NCI-H1436 treated with DMSO at 0.1 percent for 48 hours (cell line): Measurements from ENCODE around the gene CORO2B.
"Not testable (repeated sequence)": the region's sequence is repeated elsewhere in the genome, so short reads cannot be mapped to it uniquely, and the experiment has no call there.

Source experiments
- DNase-seq: peaks from one replicate; lab custom pipeline; 2025; lab: John Stamatoyannopoulos, UW

Gene CORO2B

DNA sequence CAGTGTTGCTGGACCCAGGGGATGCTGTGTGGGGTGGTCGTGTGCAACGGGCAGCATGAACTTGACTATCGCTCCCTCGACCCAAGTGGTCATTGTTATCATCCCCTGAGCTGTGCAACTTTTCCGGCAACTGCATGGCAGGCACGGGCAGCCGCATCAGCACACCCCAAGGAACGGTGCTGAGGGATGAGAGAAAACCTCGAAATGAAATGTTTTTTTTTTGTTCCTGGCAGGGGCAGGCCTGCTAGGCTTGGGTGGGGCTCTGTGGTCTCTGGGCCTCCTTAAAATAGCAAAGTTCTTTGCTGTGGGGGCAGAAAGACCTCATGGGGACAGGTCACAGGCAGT is 51.4 kb downstream of the CORO2B start:
- DNase-seq: no peak

DNA sequence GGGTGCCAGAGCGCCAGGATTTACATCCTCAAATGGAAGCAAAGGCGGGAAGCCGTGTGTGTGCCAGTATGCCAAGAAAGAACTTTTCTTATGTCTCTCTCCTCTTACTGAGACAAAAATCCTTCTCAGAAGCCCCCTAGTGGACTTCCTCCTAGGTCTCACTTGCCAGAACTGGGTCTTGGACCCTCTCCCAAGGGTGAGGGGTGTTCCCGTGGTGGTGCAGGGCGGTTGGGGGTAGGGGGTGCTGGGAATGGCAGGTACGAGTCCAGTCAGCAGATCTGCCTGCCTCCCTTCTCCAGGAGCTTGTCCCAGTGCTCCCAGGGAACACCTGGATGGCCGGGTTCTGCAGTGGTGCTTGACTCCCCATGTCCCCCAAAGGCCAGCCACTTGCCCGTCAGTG is 52.0 kb downstream of the CORO2B start:
- no peak for DNase-seq

DNA sequence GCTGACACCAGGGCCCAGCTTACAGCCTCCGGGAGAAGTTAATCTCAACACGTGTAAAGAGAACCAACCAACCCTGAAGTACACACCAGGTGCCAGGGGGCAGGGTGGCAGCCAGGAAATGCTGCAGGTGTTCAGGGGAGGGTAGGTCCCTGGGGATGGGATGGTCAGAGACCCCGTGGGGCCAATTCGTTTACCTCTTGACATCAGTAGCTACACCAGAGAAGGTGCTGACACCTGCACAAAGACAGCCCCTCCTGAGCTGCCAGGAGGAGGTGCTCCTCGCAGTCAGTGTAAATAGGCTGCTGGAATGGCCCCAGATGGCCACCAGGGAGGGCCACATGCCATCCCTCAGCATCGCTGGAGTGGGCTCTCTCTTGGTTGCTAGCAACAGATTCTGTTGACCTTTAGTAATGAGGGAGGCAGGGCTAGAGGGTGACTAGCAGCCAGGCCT is 52.8 kb downstream of the CORO2B start:
- no peak for DNase-seq

DNA sequence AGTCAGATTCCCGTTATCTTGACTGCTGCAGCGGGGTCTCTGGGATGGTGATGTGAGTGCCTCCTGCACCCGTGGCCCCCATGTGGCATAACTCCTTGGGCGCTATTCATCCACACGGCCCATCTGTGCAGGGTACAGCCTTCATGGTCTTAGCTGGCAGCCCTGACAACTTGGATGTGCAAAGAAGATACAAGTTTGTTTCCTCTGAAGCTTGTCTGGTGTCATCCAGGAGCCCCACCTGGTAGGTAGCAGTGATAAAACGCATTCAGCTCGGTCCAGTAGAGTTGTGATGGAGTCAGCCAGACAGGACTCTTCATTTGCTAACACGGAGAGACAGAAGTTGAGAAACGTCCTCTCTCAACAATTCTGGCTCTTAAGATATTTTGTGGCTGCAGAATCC is 53.3 kb downstream of the CORO2B start:
- DNase-seq: no peak

DNA sequence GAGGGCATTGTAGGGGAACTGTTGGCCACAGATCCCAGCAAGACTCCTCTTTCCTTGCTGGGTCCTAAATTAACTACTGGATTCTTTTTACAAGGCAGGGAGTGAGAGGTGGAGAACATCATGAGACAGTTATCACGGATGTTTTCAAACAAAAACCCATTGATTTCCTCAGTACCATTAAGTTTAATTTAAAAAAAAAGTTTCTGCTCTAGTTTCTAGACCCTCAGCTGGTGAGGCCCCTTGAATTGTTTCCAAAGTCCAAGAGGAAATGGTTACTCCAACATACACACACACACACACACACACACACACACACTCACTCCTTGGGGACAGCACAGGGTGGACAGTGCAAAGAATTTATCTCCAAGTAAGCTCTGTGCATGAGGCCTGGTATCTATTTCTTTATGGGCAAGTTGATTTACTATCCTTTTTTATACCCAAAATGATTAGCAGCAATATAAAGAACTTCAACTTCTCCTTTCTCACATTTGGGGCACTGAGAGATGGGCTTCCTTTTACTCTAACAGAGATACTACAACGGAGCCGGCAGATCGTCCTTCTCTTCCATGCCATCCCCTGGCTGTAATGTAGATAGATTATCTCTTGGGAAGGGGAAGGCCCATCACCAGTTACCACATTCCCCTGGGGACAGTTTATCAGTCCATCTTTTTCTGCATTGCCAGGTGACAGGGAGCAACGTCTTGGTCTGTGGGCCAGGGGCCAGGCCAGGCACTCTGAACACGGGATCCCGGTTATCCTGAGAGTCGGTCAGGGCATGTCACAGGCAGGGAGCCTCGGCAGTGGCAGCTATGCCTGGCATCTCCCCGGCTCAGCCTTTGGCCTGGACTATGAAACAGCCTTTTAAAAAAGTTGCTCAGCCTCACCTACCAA is 54.7 kb downstream of the CORO2B start:
- no peak for DNase-seq

DNA sequence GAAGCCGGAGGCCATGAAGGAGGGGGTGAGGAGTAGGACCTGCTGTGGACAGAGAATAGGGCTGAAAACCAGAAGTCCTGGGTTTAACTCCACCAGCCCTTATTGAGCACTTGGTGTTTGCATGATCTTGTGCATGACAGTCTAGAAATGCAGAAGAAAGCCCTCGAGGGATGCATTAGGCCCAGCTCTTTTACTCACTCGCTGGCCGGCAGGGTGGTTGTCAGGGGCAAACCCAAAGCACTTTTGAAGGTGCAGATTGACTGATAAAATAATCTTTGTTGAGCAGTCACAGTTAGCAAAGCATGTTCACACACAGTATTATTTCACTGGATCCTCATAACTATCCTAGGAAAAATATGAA is 55.3 kb downstream of the CORO2B start:
- no peak for DNase-seq

DNA sequence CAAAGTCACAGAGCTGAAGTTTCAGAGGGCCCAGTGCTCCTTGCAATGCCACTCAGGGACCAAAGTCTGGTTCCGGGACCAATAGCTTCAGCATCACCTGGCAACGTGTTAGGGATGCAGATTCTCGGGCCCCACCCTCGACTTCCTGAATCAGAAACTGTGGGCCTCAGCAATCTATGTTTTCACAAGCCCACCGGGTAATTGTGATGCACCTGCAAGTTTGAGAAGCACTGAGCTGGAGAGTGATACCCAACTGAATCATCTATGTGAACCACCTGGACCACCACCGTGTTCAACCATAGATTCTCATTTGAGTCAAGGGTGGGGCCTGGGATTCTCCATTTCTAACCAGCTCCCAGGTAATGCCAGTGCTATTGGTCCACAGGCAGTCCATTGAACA is 55.7 kb downstream of the CORO2B start:
- DNase-seq: no peak

DNA sequence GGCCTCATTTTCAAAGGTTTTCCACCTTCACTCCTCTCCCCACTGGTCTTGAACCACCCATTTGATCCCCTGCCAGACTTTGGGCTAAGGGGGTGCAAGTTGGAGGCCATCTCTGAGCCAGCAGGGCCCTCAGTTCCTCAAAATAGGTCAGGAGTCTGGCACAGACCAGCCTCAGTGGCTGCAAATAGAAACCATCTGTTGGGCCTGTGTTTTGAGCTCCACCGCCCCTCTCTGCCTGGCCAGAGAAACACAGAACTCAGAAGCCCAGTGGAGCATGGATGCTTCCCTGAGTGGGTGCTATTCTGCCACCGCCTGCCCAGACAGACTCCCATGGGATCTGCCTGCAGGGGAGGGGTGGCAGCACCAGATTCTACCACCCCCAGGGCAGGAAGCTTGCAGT is 56.3 kb downstream of the CORO2B start:
- no peak for DNase-seq

DNA sequence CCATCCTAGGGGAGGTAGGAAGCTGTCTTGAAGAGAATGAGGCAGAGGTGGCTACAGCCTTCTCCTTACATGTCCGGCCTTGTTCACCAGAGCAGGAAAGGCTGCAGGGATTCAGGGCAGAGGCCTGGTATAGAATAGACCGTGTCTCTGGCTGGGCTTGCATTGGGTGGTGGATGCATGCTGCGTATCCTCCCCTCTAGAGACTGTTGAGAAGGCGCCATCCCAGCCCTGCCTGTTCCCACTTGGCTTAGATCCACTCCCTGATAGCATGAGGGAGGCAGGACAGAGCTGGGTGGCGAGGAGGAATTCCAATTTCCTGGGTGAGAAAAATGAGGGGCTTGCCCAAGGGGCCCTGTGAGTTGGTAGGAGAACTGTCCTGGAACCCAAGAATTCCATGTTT is 57.5 kb downstream of the CORO2B start:
- no peak for DNase-seq

DNA sequence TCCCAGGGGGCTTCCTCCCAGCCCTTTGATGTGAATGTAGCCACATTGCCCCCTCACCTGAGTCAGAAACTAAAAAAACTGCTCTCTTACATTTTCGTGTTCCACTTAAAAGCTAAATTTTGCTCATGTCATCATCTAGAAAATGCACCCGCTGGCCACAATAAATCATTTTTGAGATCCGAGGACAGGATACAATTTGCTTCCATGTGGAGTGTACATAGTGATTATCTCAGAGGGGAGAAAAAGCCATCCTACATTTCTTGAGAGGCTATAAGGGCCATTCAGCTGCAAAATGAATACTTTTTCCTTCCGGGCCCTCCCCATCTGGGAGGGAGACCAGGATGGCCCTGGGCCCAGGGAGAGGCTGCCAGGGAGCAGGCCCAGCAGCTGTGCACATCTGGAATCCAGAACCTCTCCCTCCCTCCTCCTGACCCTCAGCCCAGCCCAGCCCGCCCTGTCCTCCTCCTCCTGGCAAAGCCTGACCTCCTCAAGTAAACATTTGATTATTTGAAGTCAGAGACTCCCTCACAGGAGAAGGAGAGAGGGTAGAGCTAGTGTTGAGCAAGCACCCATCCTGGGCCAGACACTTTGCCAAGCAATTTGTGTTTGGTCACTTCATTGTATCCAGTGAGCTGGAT is 59.1 kb downstream of the CORO2B start:
- peak; percentile 57 for DNase-seq

DNA sequence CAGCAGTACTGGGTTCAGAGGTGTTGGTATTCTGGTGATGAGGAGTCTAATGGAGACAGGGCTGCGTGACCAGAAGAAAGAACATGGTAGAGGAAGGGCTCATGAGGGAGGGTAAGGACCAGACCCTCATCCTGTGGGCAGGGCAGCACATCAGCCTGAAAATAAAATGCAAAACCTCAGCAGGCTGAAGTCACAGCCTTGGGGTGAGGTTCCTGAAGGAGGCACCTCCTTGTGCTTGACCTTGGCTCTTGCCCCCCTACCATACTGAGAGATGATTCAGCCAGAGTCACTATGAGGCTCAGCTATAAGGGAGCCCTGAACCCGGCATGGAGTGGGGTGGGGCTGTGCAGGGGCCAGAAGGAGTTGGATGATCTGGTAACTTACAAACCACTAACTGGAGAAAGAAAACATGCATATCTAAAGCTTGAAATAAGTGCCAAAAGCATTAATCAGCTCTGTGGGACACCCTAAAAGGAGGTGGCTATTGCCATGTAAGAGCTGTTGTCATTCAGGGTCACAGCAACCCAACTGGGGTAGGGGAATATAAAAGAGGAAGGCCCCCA is 60.2 kb downstream of the CORO2B start:
- no peak for DNase-seq

DNA sequence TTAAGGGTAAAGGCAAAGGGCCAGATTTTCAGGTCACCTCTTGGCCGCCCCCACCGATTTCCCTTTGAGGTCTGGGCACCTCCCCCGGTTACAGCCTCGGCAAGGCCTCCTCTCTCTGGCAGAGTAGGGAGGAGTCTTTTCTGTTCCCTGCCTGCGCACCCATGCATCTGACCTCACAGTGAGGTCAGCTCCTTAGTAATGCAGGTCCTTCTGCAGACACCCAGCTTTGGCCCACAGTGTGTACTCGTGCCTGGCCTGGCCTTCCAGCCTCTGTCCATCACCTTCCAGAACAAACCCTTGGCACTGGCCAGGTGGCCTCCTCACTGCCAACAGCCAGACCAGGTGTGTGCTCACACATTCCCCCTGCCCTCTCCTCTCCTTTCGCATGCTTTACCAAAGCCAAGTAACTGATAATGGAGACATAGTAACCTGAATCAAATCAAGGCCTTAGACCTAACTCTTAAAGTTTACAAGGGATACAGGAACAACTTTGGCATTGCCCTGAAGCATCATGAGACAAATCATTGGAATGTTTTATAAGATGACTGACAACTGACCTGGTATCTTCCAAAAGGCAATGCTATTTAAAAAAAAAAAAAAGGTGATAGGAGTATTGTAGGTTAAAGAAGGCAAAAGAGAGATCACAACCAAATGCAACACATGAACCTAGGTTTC is 61.3 kb downstream of the CORO2B start:
- DNase-seq: no peak

DNA sequence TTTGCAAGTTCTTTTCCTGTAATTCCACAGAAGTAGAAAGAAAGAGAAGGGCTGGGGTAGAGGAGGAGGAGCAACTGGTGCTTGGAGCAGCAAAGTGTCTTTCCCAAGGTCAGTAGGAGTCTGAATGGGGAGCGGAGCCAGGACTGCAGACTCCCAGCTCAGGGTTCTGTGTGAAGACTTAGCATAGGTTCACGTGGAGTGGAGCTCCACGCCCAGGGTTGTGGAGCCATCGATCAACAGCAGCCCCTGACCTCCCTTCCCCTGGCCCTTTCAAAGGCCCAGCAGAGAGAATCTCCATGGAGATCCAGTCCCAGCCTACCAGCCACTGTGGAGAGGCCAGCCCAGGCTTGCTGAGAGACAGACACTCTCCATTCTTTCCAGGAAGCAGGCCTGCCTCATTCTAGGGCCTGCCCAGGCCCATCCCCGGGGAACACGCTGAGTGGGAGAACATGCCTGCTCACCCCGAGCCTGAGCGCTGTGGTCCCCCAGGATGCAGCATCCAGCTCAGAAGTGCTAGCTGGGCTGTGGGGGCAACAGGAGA is 62.1 kb downstream of the CORO2B start:
- DNase-seq: no peak

DNA sequence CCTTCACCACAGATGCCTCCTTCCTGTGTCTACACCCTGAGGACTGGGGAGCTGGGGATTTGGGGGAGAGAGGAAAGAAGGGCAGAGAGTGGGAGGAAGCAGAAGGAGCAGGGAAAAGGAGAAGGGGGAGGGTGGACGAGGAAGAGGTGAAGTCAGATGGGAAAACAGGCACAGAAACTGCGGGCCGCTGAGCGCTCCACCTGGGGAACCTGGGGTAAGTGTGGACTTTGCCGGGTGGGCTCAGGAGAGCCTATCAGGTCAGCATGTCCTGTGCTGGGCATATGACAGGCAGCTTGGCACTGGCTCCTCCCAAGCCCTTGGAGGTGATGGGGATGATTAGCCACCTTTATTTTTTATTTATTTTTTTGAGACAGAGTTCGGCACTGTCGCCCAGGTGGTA is 62.6 kb downstream of the CORO2B start:
- no peak for DNase-seq

DNA sequence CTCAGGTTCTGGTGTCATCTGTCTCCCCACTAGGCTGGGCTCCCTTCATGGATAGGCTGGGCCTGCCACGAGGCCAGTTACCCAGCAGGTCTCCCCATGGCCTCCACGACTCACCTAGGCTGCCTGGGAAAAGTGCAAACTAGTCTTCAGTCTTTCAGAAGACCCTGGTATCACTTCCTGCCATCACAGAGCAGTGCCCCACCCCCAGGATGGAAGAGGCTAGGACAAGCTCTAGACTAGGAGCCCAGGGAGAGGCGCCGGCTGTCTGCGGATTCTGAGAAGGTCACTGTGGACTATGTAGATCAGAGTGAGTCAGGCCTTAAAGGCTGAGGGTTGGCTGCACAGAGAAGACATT is 63.7 kb downstream of the CORO2B start:
- DNase-seq: no peak

DNA sequence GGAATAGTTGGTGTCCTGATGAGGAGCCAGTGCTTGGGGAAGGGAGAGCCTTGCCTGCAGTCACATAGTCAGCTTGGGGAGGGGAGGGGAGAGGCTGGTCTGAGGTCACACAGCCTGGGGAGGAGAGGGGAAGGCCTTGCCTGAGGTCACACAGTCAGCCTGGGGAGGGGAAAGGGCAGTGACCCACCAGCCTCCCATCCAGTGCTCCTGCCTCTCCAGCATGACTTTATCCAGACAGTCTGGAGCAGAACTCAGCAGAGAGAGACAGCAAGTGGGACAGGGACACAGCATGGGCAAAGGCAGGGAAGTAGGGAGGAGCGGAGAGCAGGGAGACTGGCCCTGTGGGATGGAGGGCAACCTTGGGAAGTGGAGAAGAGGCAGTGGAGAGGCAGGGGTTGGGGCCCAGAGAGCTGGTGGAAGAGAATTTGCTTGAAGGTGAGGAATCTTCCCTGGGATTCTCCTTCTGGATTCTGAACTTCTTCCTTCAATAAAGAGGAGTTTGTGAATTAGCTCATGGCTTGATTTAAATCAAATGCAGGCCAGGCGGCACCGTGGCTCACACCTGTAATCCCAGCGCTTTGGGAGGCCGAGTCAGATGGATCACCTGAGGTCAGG is 64.5 kb downstream of the CORO2B start:
- DNase-seq: no peak

DNA sequence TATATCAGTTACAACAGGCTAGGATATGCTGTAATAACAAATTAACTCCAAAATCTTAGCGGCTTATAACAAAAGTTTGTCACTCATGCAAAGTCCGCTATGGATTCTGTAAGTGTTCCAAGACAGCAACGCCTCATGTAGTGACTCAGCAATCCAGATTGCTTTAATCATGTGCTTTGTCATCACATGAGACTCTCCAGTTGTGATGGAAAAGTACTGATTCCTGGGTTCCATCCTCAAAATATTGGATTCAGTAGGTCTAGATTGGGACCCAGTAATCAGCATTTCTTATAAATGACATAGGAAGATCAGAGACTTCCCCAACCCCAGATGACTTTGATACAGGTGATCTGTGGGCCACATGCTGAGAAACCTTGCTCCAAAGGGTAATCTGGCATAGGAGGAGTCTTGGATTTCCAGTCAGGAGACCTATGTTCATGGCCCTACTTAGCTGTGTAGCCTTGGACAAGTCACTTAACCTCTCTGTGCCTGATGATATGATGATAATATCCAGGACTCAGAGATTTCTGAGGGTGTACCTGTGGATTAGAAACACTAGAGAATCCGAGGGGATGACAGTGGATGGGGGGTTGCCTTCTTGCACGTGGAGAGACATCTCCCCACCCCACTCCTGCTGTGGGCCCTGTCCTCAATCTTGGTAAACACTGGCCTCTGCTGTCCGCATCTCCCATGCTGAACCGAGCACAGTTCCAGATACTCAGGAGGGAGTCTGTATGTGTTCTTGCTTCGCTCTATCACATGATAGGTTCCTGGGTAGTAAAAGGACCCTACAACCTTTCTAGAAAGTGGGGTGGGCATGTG is 65.5 kb downstream of the CORO2B start:
- DNase-seq: no peak

DNA sequence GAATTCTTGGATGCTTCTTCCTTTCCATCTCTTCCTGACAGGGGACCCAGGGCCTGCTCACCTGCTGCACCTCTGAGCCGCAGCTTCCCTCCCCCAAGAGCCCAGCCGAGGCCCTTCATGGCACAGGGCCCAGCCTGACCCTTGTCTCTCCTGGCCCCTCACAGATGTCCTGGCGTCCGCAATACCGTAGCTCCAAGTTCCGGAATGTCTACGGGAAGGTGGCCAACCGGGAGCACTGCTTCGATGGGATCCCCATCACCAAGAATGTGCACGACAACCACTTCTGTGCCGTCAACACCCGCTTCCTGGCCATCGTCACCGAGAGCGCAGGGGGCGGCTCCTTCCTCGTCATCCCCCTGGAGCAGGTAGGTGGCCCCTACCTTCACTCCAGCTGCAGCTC is 66.2 kb downstream of the CORO2B start:
- no peak for DNase-seq

DNA sequence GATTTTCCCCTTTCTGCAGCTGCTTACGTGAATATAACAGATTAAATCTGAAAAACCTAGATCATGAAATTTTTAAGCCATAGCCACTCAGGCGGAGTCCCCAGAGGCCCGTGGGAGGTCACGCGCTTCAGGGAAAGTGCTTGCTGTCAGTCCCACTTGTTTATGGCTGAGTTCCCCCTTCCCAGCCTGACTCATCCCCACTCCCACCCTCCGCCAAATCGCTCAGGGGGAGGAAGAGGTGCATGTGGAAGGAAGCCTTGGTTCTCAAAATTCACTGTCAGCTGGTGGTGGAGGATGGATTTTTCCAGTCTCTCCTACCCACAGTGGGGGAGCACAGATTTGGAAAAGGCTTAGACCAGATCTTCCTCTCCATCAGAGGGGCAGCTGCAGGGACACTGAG is 67.4 kb downstream of the CORO2B start:
- no peak for DNase-seq

DNA sequence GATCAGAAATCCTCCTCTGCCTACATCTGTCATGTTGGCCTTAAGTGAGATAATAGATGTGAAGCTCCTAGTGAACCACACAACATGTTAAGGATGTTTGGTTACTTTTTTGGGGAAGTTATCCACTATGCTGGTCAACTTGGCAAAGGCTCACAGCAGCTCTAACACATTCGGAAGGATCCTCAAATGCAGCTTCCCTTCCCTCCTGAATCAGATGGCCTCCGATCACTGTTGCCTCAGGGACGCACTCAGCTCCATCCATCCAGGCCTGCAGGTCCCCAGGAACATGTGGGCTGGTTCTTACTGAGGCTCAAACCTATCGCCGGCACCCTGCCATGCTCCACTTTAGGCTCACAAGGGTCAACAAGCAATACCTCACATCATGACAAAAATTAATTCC is 67.9 kb downstream of the CORO2B start:
- DNase-seq: no peak

DNA sequence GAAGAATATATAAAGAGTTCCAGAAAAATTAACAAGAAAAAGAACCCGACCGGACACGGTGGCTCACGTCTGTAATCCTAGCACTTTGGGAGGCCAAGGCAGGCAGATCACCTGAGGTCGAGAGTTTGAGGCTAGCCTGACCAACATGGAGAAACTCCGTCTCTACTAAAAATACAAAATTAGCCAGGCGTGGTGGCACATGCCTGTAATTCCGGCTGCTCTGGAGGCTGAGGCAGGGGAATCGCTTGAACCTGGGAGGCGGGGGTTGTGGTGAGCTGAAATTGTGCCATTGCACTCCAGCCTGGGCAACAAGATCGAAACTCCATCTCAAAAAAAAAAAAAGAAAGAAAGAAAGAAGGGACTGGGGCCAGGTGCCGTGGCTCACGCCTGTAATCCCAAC is 68.6 kb downstream of the CORO2B start:
- DNase-seq: not testable (repeated sequence)
